ENCODE measurements around the gene DVL1.

Gene DVL1

GRCh38 chr1:1342584-1343115, 6.6 kb downstream of the DVL1 start:
- no peak overlapping the region for H3K27ac ChIP-seq (ENCODE audit: low read depth, low read length)
- no peaks in the 10 kb centered on the region for H3K9me3 ChIP-seq (ENCODE audit: control insufficient read depth in 5 of 5, low read length in 5 of 5)
- no peak overlapping the region for H3K4me3 ChIP-seq (ENCODE audit: low read depth in 1 of 5, low read length in 5 of 5)
- peaks cover 0 to 38% (median 27%) of the 10 kb centered on the region in 5 donors for H3K4me1 ChIP-seq (ENCODE audit: control insufficient read depth in 5 of 5, insufficient read depth in 5 of 5, low read length in 5 of 5)
- H3K9ac ChIP-seq (ENCODE audit: low read length in 5 of 5): no peak overlapping the region
- no peaks in the 10 kb centered on the region for H3K27me3 ChIP-seq (ENCODE audit: control insufficient read depth in 5 of 5, insufficient read depth in 4 of 5, low read length in 5 of 5)
- H3K36me3 ChIP-seq (ENCODE audit: control insufficient read depth in 5 of 5, insufficient read depth in 5 of 5, low read length in 5 of 5): peaks cover 0 to 42% (median 39%) of the 10 kb centered on the region in 5 donors

- Histone ChIP-seq H3K27ac (ENCODE audit: low read depth, low read length) (no peak overlapping the region), H3K4me1 (ENCODE audit: control insufficient read depth in 5 of 5, insufficient read depth in 5 of 5, low read length in 5 of 5) (peaks cover 0 to 33% (median 22%) of the 10 kb centered on the region in 5 donors), H3K9ac (ENCODE audit: low read length in 5 of 5) (no peak overlapping the region), H3K4me3 (ENCODE audit: low read depth in 1 of 5, low read length in 5 of 5) (no peak overlapping the region), H3K9me3 (ENCODE audit: control insufficient read depth in 5 of 5, low read length in 5 of 5) (no peaks in the 10 kb centered on the region), H3K36me3 (ENCODE audit: control insufficient read depth in 5 of 5, insufficient read depth in 5 of 5, low read length in 5 of 5) (peaks cover 0 to 47% (median 43%) of the 10 kb centered on the region in 5 donors), H3K27me3 (ENCODE audit: control insufficient read depth in 5 of 5, insufficient read depth in 4 of 5, low read length in 5 of 5) (no peaks in the 10 kb centered on the region)
Observed at GRCh38 chr1:1342061-1342562, 7.1 kb downstream of the DVL1 start.

- H3K27me3 ChIP-seq (ENCODE audit: control insufficient read depth in 5 of 5, insufficient read depth in 4 of 5, low read length in 5 of 5): no peaks in the 10 kb centered on the region
- H3K27ac ChIP-seq (ENCODE audit: low read depth, low read length): no peak overlapping the region
- peaks cover 0 to 27% (median 17%) of the 10 kb centered on the region in 5 donors for H3K4me1 ChIP-seq (ENCODE audit: control insufficient read depth in 5 of 5, insufficient read depth in 5 of 5, low read length in 5 of 5)
- no peak overlapping the region for H3K9ac ChIP-seq (ENCODE audit: low read length in 5 of 5)
- no peaks in the 10 kb centered on the region for H3K9me3 ChIP-seq (ENCODE audit: control insufficient read depth in 5 of 5, low read length in 5 of 5)
- H3K4me3 ChIP-seq (ENCODE audit: low read depth in 1 of 5, low read length in 5 of 5): no peak overlapping the region
- H3K36me3 ChIP-seq (ENCODE audit: control insufficient read depth in 5 of 5, insufficient read depth in 5 of 5, low read length in 5 of 5): peaks cover 0 to 50% (median 43%) of the 10 kb centered on the region in 5 donors
Observed at GRCh38 chr1:1341549-1342021, 7.6 kb downstream of the DVL1 start.

GRCh38 chr1:1340791-1341548, 8.2 kb downstream of the DVL1 start:
- no peak overlapping the region for H3K9ac ChIP-seq (ENCODE audit: low read length in 5 of 5)
- H3K36me3 ChIP-seq (ENCODE audit: control insufficient read depth in 5 of 5, insufficient read depth in 5 of 5, low read length in 5 of 5): peaks cover 0 to 56% (median 43%) of the 10 kb centered on the region in 5 donors
- no peak overlapping the region for H3K4me3 ChIP-seq (ENCODE audit: low read depth in 1 of 5, low read length in 5 of 5)
- H3K9me3 ChIP-seq (ENCODE audit: control insufficient read depth in 5 of 5, low read length in 5 of 5): no peaks in the 10 kb centered on the region
- no peak overlapping the region for H3K27ac ChIP-seq (ENCODE audit: low read depth, low read length)
- peaks cover 0 to 21% (median 11%) of the 10 kb centered on the region in 5 donors for H3K4me1 ChIP-seq (ENCODE audit: control insufficient read depth in 5 of 5, insufficient read depth in 5 of 5, low read length in 5 of 5)
- H3K27me3 ChIP-seq (ENCODE audit: control insufficient read depth in 5 of 5, insufficient read depth in 4 of 5, low read length in 5 of 5): no peaks in the 10 kb centered on the region

- no peak overlapping the region for H3K9ac ChIP-seq (ENCODE audit: low read length in 5 of 5)
- no peak overlapping the region for H3K27ac ChIP-seq (ENCODE audit: low read depth, low read length)
- H3K4me1 ChIP-seq (ENCODE audit: control insufficient read depth in 5 of 5, insufficient read depth in 5 of 5, low read length in 5 of 5): peaks cover 0 to 13% (median 3%) of the 10 kb centered on the region in 5 donors
- H3K36me3 ChIP-seq (ENCODE audit: control insufficient read depth in 5 of 5, insufficient read depth in 5 of 5, low read length in 5 of 5): peaks cover 0 to 63% (median 45%) of the 10 kb centered on the region in 5 donors
- no peaks in the 10 kb centered on the region for H3K9me3 ChIP-seq (ENCODE audit: control insufficient read depth in 5 of 5, low read length in 5 of 5)
- H3K4me3 ChIP-seq (ENCODE audit: low read depth in 1 of 5, low read length in 5 of 5): no peak overlapping the region
- H3K27me3 ChIP-seq (ENCODE audit: control insufficient read depth in 5 of 5, insufficient read depth in 4 of 5, low read length in 5 of 5): no peaks in the 10 kb centered on the region
Observed at GRCh38 chr1:1340185-1340584, 9.0 kb downstream of the DVL1 start.

- Histone ChIP-seq H3K27me3 (ENCODE audit: control insufficient read depth in 5 of 5, insufficient read depth in 4 of 5, low read length in 5 of 5) (no peaks in the 10 kb centered on the region), H3K36me3 (ENCODE audit: control insufficient read depth in 5 of 5, insufficient read depth in 5 of 5, low read length in 5 of 5) (peaks cover 0 to 64% (median 45%) of the 10 kb centered on the region in 5 donors)
Observed at GRCh38 chr1:1338278-1338677, 10.9 kb downstream of the DVL1 start.

GRCh38 chr1:1337793-1338147, 11.4 kb downstream of the DVL1 start:
- no peak overlapping the region for H3K9ac ChIP-seq (ENCODE audit: low read length in 5 of 5)
- H3K4me1 ChIP-seq (ENCODE audit: control insufficient read depth in 5 of 5, insufficient read depth in 5 of 5, low read length in 5 of 5): peaks cover 0 to 8% (median 3%) of the 10 kb centered on the region in 5 donors
- no peak overlapping the region for H3K4me3 ChIP-seq (ENCODE audit: low read depth in 1 of 5, low read length in 5 of 5)
- H3K9me3 ChIP-seq (ENCODE audit: control insufficient read depth in 5 of 5, low read length in 5 of 5): no peaks in the 10 kb centered on the region
- no peaks in the 10 kb centered on the region for H3K27me3 ChIP-seq (ENCODE audit: control insufficient read depth in 5 of 5, insufficient read depth in 4 of 5, low read length in 5 of 5)
- H3K27ac ChIP-seq (ENCODE audit: low read depth, low read length): no peak overlapping the region
- peaks cover 0 to 64% (median 45%) of the 10 kb centered on the region in 5 donors for H3K36me3 ChIP-seq (ENCODE audit: control insufficient read depth in 5 of 5, insufficient read depth in 5 of 5, low read length in 5 of 5)

More at GRCh38 chr1:1338278-1338677, 10.9 kb downstream of the DVL1 start:
- H3K9ac ChIP-seq (ENCODE audit: low read length in 5 of 5): no peak overlapping the region
- peaks cover 0 to 6% (median 2%) of the 10 kb centered on the region in 5 donors for H3K4me1 ChIP-seq (ENCODE audit: control insufficient read depth in 5 of 5, insufficient read depth in 5 of 5, low read length in 5 of 5)
- H3K4me3 ChIP-seq (ENCODE audit: low read depth in 1 of 5, low read length in 5 of 5): no peak overlapping the region
- no peaks in the 10 kb centered on the region for H3K9me3 ChIP-seq (ENCODE audit: control insufficient read depth in 5 of 5, low read length in 5 of 5)
- H3K27ac ChIP-seq (ENCODE audit: low read depth, low read length): no peak overlapping the region

GRCh38 chr1:1336931-1337792, 12.1 kb downstream of the DVL1 start:
- no peak overlapping the region for H3K27ac ChIP-seq (ENCODE audit: low read depth, low read length)
- peaks cover 0 to 64% (median 45%) of the 10 kb centered on the region in 5 donors for H3K36me3 ChIP-seq (ENCODE audit: control insufficient read depth in 5 of 5, insufficient read depth in 5 of 5, low read length in 5 of 5)

GRCh38 chr1:1336446-1336845, 12.8 kb downstream of the DVL1 start:
- peaks cover 0 to 4% (median 0%) of the 10 kb centered on the region in 5 donors for H3K27me3 ChIP-seq (ENCODE audit: control insufficient read depth in 5 of 5, insufficient read depth in 4 of 5, low read length in 5 of 5)
- H3K9me3 ChIP-seq (ENCODE audit: control insufficient read depth in 5 of 5, low read length in 5 of 5): no peaks in the 10 kb centered on the region
- no peak overlapping the region for H3K9ac ChIP-seq (ENCODE audit: low read length in 5 of 5)
- peaks cover 0 to 8% (median 3%) of the 10 kb centered on the region in 5 donors for H3K4me1 ChIP-seq (ENCODE audit: control insufficient read depth in 5 of 5, insufficient read depth in 5 of 5, low read length in 5 of 5)
- H3K4me3 ChIP-seq (ENCODE audit: low read depth in 1 of 5, low read length in 5 of 5): no peak overlapping the region
- no peak overlapping the region for H3K27ac ChIP-seq (ENCODE audit: low read depth, low read length)
- peaks cover 0 to 58% (median 40%) of the 10 kb centered on the region in 5 donors for H3K36me3 ChIP-seq (ENCODE audit: control insufficient read depth in 5 of 5, insufficient read depth in 5 of 5, low read length in 5 of 5)

More at GRCh38 chr1:1336931-1337792, 12.1 kb downstream of the DVL1 start:
- Histone ChIP-seq H3K9ac (ENCODE audit: low read length in 5 of 5) (no peak overlapping the region), H3K9me3 (ENCODE audit: control insufficient read depth in 5 of 5, low read length in 5 of 5) (no peaks in the 10 kb centered on the region), H3K4me3 (ENCODE audit: low read depth in 1 of 5, low read length in 5 of 5) (no peak overlapping the region), H3K27me3 (ENCODE audit: control insufficient read depth in 5 of 5, insufficient read depth in 4 of 5, low read length in 5 of 5) (peaks cover 0 to 1% (median 0%) of the 10 kb centered on the region in 5 donors), H3K4me1 (ENCODE audit: control insufficient read depth in 5 of 5, insufficient read depth in 5 of 5, low read length in 5 of 5) (peaks cover 0 to 8% (median 3%) of the 10 kb centered on the region in 5 donors)

All from subcutaneous abdominal adipose tissue (tissue), 5 donors.